Keratinocyte (primary cell): ENCODE measurements around the gene SMTNL2. TPM values are rescaled to one million over a fixed set of nuclear protein-coding genes. Genes with fewer than 3 reads are reported as not detected.

Experiments used
- DNase-seq: peaks from one replicate; pipeline ENCODE4 v3.0.0-alpha.2; 2011; ENCODE audit warnings: low read depth, missing footprints, low spot score
- FAIRE-seq: peaks from 2 replicates; lab custom pipeline; 2011; peaks lifted over from hg19 to GRCh38; lab: Jason Lieb, UNC
- H2AFZ ChIP-seq: 2 replicates; pipeline ENCODE4 v1.6.0; 2012; ENCODE audit warnings: low read length, control low read depth, inconsistent platforms; ENCODE audit not compliant: control insufficient read depth
- H3K27ac ChIP-seq: 2 replicates; pipeline ENCODE4 v1.5.1; 2011; ENCODE audit warnings: low read length; ENCODE audit not compliant: control insufficient read depth, insufficient read depth
- H3K27me3 ChIP-seq: 3 replicates; pipeline ENCODE4 v1.6.0; 2011; ENCODE audit warnings: low read length; ENCODE audit not compliant: control insufficient read depth, insufficient read depth; ENCODE audit errors: extremely low read depth
- H3K36me3 ChIP-seq, 2 experiments: 2 replicates in 1 of 2; 3 replicates in 1 of 2; pipeline ENCODE4 v1.5.1; 2011; ENCODE audit warnings: low read length in 2 of 2, mild to moderate bottlenecking in 1 of 2; ENCODE audit not compliant: control insufficient read depth in 2 of 2, insufficient read depth in 2 of 2; ENCODE audit errors: extremely low read depth in 1 of 2
- H3K4me1 ChIP-seq: 3 replicates; pipeline ENCODE4 v1.5.1; 2011; ENCODE audit warnings: low read length; ENCODE audit not compliant: control insufficient read depth, insufficient read depth; ENCODE audit errors: extremely low read depth
- H3K4me2 ChIP-seq: 3 replicates; pipeline ENCODE4 v1.6.0; 2011; ENCODE audit warnings: low read depth, low read length; ENCODE audit not compliant: control insufficient read depth, insufficient read depth; ENCODE audit errors: extremely low read depth
- H3K4me3 ChIP-seq, 3 experiments: fragments of 200-600 bp in 1 of 3; sonication (generic) in 1 of 3; 2 replicates in 2 of 3; 3 replicates in 1 of 3; pipeline ENCODE4 v1.5.1; 2011 to 2016; ENCODE audit warnings: low read length in 3 of 3, mild to moderate bottlenecking in 3 of 3, control low read depth in 2 of 3, inconsistent platforms in 1 of 3, low read depth in 1 of 3, mixed read lengths in 1 of 3, mixed run types in 1 of 3, moderate library complexity in 1 of 3; ENCODE audit not compliant: control insufficient read depth in 2 of 3, insufficient read depth in 2 of 3; ENCODE audit errors: extremely low read depth in 1 of 3
- H3K79me2 ChIP-seq: 2 replicates; pipeline ENCODE4 v1.6.0; 2012; ENCODE audit warnings: low read length; ENCODE audit not compliant: control insufficient read depth, insufficient read depth
- H3K9ac ChIP-seq: 3 replicates; pipeline ENCODE4 v1.6.0; 2011; ENCODE audit warnings: low read length; ENCODE audit not compliant: control insufficient read depth, insufficient read depth; ENCODE audit errors: extremely low read depth
- H3K9me1 ChIP-seq: 3 replicates; pipeline ENCODE4 v1.6.0; 2011; ENCODE audit warnings: low read length; ENCODE audit not compliant: control insufficient read depth, insufficient read depth; ENCODE audit errors: extremely low read depth
- H3K9me3 ChIP-seq: 2 replicates; pipeline ENCODE4 v1.5.1; 2012; ENCODE audit warnings: low read depth, low read length; ENCODE audit not compliant: control insufficient read depth
- H4K20me1 ChIP-seq: 3 replicates; pipeline ENCODE4 v1.6.0; 2011; ENCODE audit warnings: low read length; ENCODE audit not compliant: control insufficient read depth, insufficient read depth; ENCODE audit errors: extremely low read depth
- EZH2 ChIP-seq: IDR thresholded peaks from one replicate; pipeline ENCODE4 v1.6.1; 2012; ENCODE audit warnings: inconsistent platforms, mild to moderate bottlenecking, low read length, moderate library complexity
- dilution Hi-C: fragments of 300-500 bp; cut with MboI; formaldehyde crosslinking; loops from one replicate; pipeline ENCODE4 v1.7.0; 2020; ENCODE audit warnings: low sequenced_read_pairs; ENCODE audit not compliant: extremely low pct_ligation_motif_present
- polyA plus RNA-seq, 5 experiments: library from polyadenylated mRNA; depleted of rRNA in 3 of 5; stranded (reverse) in 3 of 5; stranded (forward) in 1 of 5; unstranded in 1 of 5; fragments of >200 nt; gene quantifications; 1 replicate in 1 of 5; 2 replicates in 3 of 5; 3 replicates in 1 of 5; pipeline versions ENCODE4 v1.2.1 to v1.2.3, GENCODE V29; 2011 to 2012; ENCODE audit warnings: missing spikeins in 2 of 5, low read depth in 1 of 5, low replicate concordance in 1 of 5
- TF ChIP-seq, protein P1 (sequence below), 3 experiments: IDR thresholded peaks in 1 of 3; conservative IDR thresholded peaks in 1 of 3; optimal IDR thresholded peaks in 1 of 3; 2 replicates in 2 of 3; 3 replicates in 1 of 3; pipeline versions ENCODE3 to v1.5.1; 2011; ENCODE audit warnings: low read length in 3 of 3, mild to moderate bottlenecking in 3 of 3, moderate library complexity in 2 of 3, control low read depth in 1 of 3, inconsistent platforms in 1 of 3; ENCODE audit not compliant: insufficient read depth in 2 of 3; ENCODE audit errors: extremely low read depth in 1 of 3

SMTNL2 gene
- polyA plus RNA-seq, 1 donor (not counting 4 experiments of a cell fraction or from before 2014, with no cell fraction given) = not detected

DNA sequence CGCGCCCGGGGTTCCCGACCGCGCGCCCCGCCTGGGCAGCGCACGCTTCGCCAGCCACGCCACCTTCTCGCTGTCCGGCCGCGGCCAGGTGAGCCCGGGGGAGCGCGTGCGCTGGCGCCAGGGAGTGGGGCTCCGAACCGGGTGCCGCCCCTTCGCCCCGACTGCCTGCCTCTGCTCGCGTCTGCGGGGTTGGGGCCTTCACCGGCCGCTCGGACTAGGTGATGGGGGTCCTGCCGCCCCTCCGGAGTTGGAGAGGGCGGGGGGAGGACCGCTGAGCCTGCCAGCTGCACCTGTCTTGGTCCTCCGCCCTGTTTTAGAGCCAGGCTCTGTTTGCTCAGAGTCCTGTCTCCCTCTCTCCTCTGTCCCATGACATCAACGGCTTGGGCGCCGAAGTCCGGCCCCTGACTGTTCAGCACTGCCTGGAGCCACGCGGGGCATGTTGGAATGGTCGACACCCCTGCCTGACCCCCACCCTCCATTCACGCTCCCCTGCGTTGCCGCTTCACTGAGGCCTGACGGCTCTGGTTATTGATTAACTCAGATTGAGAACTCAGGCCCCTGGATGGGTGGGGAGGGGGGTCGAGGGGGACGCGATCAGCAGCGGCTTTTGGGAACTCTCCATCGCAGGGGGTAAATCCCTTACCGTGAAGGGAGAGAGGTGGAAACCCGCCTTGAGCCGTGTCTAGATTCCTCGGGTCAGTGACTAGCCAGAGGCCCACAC is 748 bp downstream of the SMTNL2 start:
- no peak for TF ChIP-seq EZH2
- TF ChIP-seq, protein P1, sequence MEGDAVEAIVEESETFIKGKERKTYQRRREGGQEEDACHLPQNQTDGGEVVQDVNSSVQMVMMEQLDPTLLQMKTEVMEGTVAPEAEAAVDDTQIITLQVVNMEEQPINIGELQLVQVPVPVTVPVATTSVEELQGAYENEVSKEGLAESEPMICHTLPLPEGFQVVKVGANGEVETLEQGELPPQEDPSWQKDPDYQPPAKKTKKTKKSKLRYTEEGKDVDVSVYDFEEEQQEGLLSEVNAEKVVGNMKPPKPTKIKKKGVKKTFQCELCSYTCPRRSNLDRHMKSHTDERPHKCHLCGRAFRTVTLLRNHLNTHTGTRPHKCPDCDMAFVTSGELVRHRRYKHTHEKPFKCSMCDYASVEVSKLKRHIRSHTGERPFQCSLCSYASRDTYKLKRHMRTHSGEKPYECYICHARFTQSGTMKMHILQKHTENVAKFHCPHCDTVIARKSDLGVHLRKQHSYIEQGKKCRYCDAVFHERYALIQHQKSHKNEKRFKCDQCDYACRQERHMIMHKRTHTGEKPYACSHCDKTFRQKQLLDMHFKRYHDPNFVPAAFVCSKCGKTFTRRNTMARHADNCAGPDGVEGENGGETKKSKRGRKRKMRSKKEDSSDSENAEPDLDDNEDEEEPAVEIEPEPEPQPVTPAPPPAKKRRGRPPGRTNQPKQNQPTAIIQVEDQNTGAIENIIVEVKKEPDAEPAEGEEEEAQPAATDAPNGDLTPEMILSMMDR (optimal IDR thresholded peaks at IDR 0.05 in 1 of 3, IDR thresholded peaks at IDR 0.05 in 1 of 3, conservative IDR thresholded peaks at IDR 0.05 in 1 of 3; ENCODE audit: extremely low read depth in 1 of 3, insufficient read depth in 2 of 3, low read length in 3 of 3) = no peak
- no peaks in the 10 kb centered on the region for H4K20me1 ChIP-seq
- H3K27ac ChIP-seq = no peak overlapping the region
- H2AFZ ChIP-seq = no peak overlapping the region
- H3K9ac ChIP-seq = no peak overlapping the region
- DNase-seq = no peak
- peaks cover 4% of the 10 kb centered on the region for H3K4me1 ChIP-seq
- H3K36me3 ChIP-seq = no peaks in the 10 kb centered on the region
- H3K4me3 ChIP-seq = no peak overlapping the region
- H3K9me3 ChIP-seq = no peaks in the 10 kb centered on the region
- dilution Hi-C loops = no loop called here
- H3K4me2 ChIP-seq = no peak overlapping the region
- H3K27me3 ChIP-seq = peaks cover 73% of the 10 kb centered on the region
- no peaks in the 10 kb centered on the region for H3K79me2 ChIP-seq
- no peaks in the 10 kb centered on the region for H3K9me1 ChIP-seq
- no peak for FAIRE-seq

GRCh38 chr17:4585638-4585994 is 1.3 kb downstream of the SMTNL2 start:
- DNase-seq = no peak
- Histone ChIP-seq H3K4me1 (no peaks in the 10 kb centered on the region), H3K9me3 (no peaks in the 10 kb centered on the region), H3K9ac (no peak overlapping the region), H3K4me2 (no peak overlapping the region), H3K9me1 (no peaks in the 10 kb centered on the region), H4K20me1 (no peaks in the 10 kb centered on the region), H3K27me3 (peaks cover 79% of the 10 kb centered on the region), H2AFZ (no peak overlapping the region), H3K27ac (no peak overlapping the region), H3K36me3 (no peaks in the 10 kb centered on the region), H3K4me3 (no peak overlapping the region), H3K79me2 (no peaks in the 10 kb centered on the region)
- TF ChIP-seq, protein P1 (optimal IDR thresholded peaks at IDR 0.05 in 1 of 3, IDR thresholded peaks at IDR 0.05 in 1 of 3, conservative IDR thresholded peaks at IDR 0.05 in 1 of 3; ENCODE audit: extremely low read depth in 1 of 3, insufficient read depth in 2 of 3, low read length in 3 of 3) = no peak
- no peak for TF ChIP-seq EZH2
- no peak for FAIRE-seq
- dilution Hi-C loops = no loop called here
